HEK293 (cell line): ENCODE measurements around the gene GID8.
A peak's percentile ranks its signal among the peaks of the same experiment; 100 is the strongest.

ENCODE experiments used
- CTCF ChIA-PET: fragments of 350-600 bp; formaldehyde crosslinking; extraction: SDS; loops from one replicate; lab custom pipeline; 2021; ENCODE audit warnings: antibody characterized with exemption; lab: Yijun Ruan, JAX
- POLR2A ChIA-PET: fragments of 300-600 bp; formaldehyde crosslinking; extraction: SDS; loops from one replicate; lab custom pipeline; 2020; ENCODE audit warnings: antibody characterized with exemption, inconsistent platforms; lab: Yijun Ruan, JAX
- H3K27ac ChIP-seq: fragments of 200-500 bp; sonication (Bioruptor generic); 2 replicates; pipeline ENCODE4 v1.5.1; 2014; ENCODE audit warnings: low read depth, low read length, control low read depth, inconsistent platforms; ENCODE audit errors: extremely low read depth
- H3K36me3 ChIP-seq, 2 experiments: fragments of 200-500 bp in 1 of 2; sonication (Bioruptor generic) in 1 of 2; 1 replicate in 1 of 2; 2 replicates in 1 of 2; pipeline ENCODE4 v1.5.1; 2014 to 2017; ENCODE audit warnings: inconsistent platforms in 2 of 2, low read length in 2 of 2; ENCODE audit not compliant: control insufficient read depth in 2 of 2, insufficient read depth in 1 of 2
- H3K4me1 ChIP-seq: fragments of 200-500 bp; sonication (Bioruptor generic); 2 replicates; pipeline ENCODE4 v1.5.1; 2014; ENCODE audit warnings: mild to moderate bottlenecking, low read length, inconsistent platforms; ENCODE audit not compliant: control insufficient read depth, insufficient read depth
- H3K4me3 ChIP-seq: 2 replicates; pipeline ENCODE4 v1.5.1; 2011; ENCODE audit warnings: low read depth, mild to moderate bottlenecking, control low read depth, low read length, moderate library complexity
- H3K9me3 ChIP-seq: fragments of 200-500 bp; sonication (Bioruptor generic); 2 replicates; pipeline ENCODE4 v1.5.1; 2014; ENCODE audit warnings: low read depth, low read length, inconsistent platforms; ENCODE audit not compliant: control insufficient read depth, insufficient read depth
- GLI4 ChIP-seq: fragments of 450-650 bp; formaldehyde crosslinking; IDR thresholded peaks from 2 replicates; pipeline ENCODE4 v1.5.1; 2016; ENCODE audit warnings: missing biosample characterization, missing genetic modification characterization
- GLIS1 ChIP-seq: fragments of 450-650 bp; formaldehyde crosslinking; IDR thresholded peaks from 2 replicates; pipeline ENCODE4 v1.5.1; 2016; ENCODE audit warnings: missing biosample characterization, missing genetic modification characterization
- INSM2 ChIP-seq: fragments of 450-650 bp; formaldehyde crosslinking; IDR thresholded peaks from 2 replicates; pipeline ENCODE4 v1.5.1; 2016; ENCODE audit warnings: missing biosample characterization, missing genetic modification characterization
- SCRT2 ChIP-seq: fragments of 450-650 bp; formaldehyde crosslinking; IDR thresholded peaks from 2 replicates; pipeline ENCODE4 v1.5.1; 2016; ENCODE audit warnings: missing biosample characterization, missing genetic modification characterization
- TCF7L2 ChIP-seq: IDR thresholded peaks from 2 replicates; pipeline ENCODE4 v1.6.1; 2011; ENCODE audit warnings: low read depth, mild to moderate bottlenecking, inconsistent platforms, low read length, moderate library complexity, borderline replicate concordance
- ZFHX2 ChIP-seq: fragments of 450-650 bp; formaldehyde crosslinking; conservative IDR thresholded peaks from 2 replicates; pipeline ENCODE4 v1.5.1; 2016; ENCODE audit warnings: missing biosample characterization, missing genetic modification characterization
- ZFP3 ChIP-seq: fragments of 450-650 bp; formaldehyde crosslinking; IDR thresholded peaks from 2 replicates; pipeline ENCODE4 v1.5.1; 2016; ENCODE audit warnings: low read depth, missing biosample characterization, missing genetic modification characterization
- ZIC2 ChIP-seq: fragments of 450-650 bp; formaldehyde crosslinking; IDR thresholded peaks from 2 replicates; pipeline ENCODE4 v1.5.1; 2016; ENCODE audit warnings: missing biosample characterization, missing genetic modification characterization
- ZNF133 ChIP-seq: fragments of 450-650 bp; formaldehyde crosslinking; IDR thresholded peaks from 2 replicates; pipeline ENCODE4 v1.5.1; 2016; ENCODE audit warnings: missing biosample characterization, missing genetic modification characterization
- ZNF138 ChIP-seq: fragments of 450-650 bp; formaldehyde crosslinking; IDR thresholded peaks from 2 replicates; pipeline ENCODE4 v1.5.1; 2016; ENCODE audit warnings: missing biosample characterization, missing genetic modification characterization, borderline replicate concordance
- ZNF169 ChIP-seq: fragments of 450-650 bp; formaldehyde crosslinking; IDR thresholded peaks from 2 replicates; pipeline ENCODE4 v1.5.1; 2016; ENCODE audit warnings: missing biosample characterization, missing genetic modification characterization
- ZNF2 ChIP-seq: fragments of 450-650 bp; formaldehyde crosslinking; IDR thresholded peaks from 2 replicates; pipeline ENCODE4 v1.5.1; 2016; ENCODE audit warnings: missing biosample characterization, missing genetic modification characterization
- ZNF341 ChIP-seq: fragments of 450-650 bp; formaldehyde crosslinking; IDR thresholded peaks from 2 replicates; pipeline ENCODE4; 2016; ENCODE audit warnings: low read depth, missing biosample characterization, missing genetic modification characterization
- ZNF416 ChIP-seq: fragments of 450-650 bp; formaldehyde crosslinking; IDR thresholded peaks from 2 replicates; pipeline ENCODE4 v1.5.1; 2016; ENCODE audit warnings: missing biosample characterization, missing genetic modification characterization
- ZNF510 ChIP-seq: fragments of 450-650 bp; formaldehyde crosslinking; IDR thresholded peaks from 2 replicates; pipeline ENCODE4 v1.5.1; 2018; ENCODE audit warnings: mild to moderate bottlenecking, missing genetic modification characterization, missing biosample characterization; ENCODE audit not compliant: insufficient replicate concordance
- ZNF561 ChIP-seq: fragments of 450-650 bp; IDR thresholded peaks from 2 replicates; pipeline ENCODE4 v1.5.1; 2018; ENCODE audit warnings: missing biosample characterization, missing genetic modification characterization, borderline replicate concordance
- ZNF639 ChIP-seq: fragments of 450-650 bp; formaldehyde crosslinking; IDR thresholded peaks from 2 replicates; pipeline ENCODE4 v1.5.1; 2016; ENCODE audit warnings: missing biosample characterization, missing genetic modification characterization
- ZNF660 ChIP-seq: fragments of 450-650 bp; IDR thresholded peaks from 2 replicates; pipeline ENCODE4 v1.5.1; 2018; ENCODE audit warnings: missing biosample characterization, mild to moderate bottlenecking, missing genetic modification characterization
- TF ChIP-seq, protein P1 (sequence below): fragments of 450-650 bp; formaldehyde crosslinking; IDR thresholded peaks from 2 replicates; pipeline ENCODE4 v1.5.1; 2016; ENCODE audit warnings: missing biosample characterization, missing genetic modification characterization
- TF ChIP-seq, protein P2 (sequence below): fragments of 450-650 bp; formaldehyde crosslinking; IDR thresholded peaks from 2 replicates; pipeline ENCODE4 v1.5.1; 2016; ENCODE audit warnings: missing biosample characterization, missing genetic modification characterization

GID8 gene

GRCh38 chr20:62958388-62959100 lies 20.6 kb downstream of the GID8 start:
- no peaks in the 10 kb centered on the region for H3K9me3 ChIP-seq
- TF ChIP-seq INSM2 (tag by site-specific recombination) (no peak), ZNF341 (tag by site-specific recombination) (peak; percentile 32; the same call in 1 of the 2 replicates)
- no peak overlapping the region for H3K4me3 ChIP-seq
- ChIA-PET CTCF (interaction anchor here (2.2 kb wide), 1 partner anchor 14 kb away, joined by 5 read pairs; no protein-coding TSS in a partner anchor), POLR2A (no interaction called here)
- H3K27ac ChIP-seq = no peak overlapping the region
- H3K36me3 ChIP-seq = no peaks in the 10 kb centered on the region
- no peaks in the 10 kb centered on the region for H3K4me1 ChIP-seq

GRCh38 chr20:62959101-62959971 lies 21.4 kb downstream of the GID8 start:
- H3K9me3 ChIP-seq = no peaks in the 10 kb centered on the region
- POLR2A ChIA-PET = interaction anchor here (1.0 kb wide), 1 partner anchor 11 kb away, joined by 3 read pairs; no protein-coding TSS in a partner anchor
- no peak overlapping the region for H3K4me3 ChIP-seq
- CTCF ChIA-PET = interaction anchor here (0.6 to 2.2 kb wide), 3 partner anchors 13 to 59 kb away, joined by 3 to 5 read pairs (median 3); no protein-coding TSS in a partner anchor
- H3K36me3 ChIP-seq = no peaks in the 10 kb centered on the region
- no peak overlapping the region for H3K27ac ChIP-seq
- TF ChIP-seq ZIC2 (tag by site-specific recombination) (0 out of 2 replicates have a peak, but pooled peaks have one; percentile 9), ZNF660 (tag by site-specific recombination) (no peak)
- TF ChIP-seq, protein P1, sequence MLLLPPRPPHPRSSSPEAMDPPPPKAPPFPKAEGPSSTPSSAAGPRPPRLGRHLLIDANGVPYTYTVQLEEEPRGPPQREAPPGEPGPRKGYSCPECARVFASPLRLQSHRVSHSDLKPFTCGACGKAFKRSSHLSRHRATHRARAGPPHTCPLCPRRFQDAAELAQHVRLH (tag by site-specific recombination) = no peak
- H3K4me1 ChIP-seq = no peaks in the 10 kb centered on the region

- CTCF ChIA-PET = interaction anchor here (0.6 to 2.2 kb wide), 3 partner anchors 12 to 60 kb away, joined by 3 to 5 read pairs (median 3); no protein-coding TSS in a partner anchor
- POLR2A ChIA-PET = interaction anchor here (1.0 kb wide), 1 partner anchor 12 kb away, joined by 3 read pairs; no protein-coding TSS in a partner anchor
- Histone ChIP-seq H3K9me3 (no peaks in the 10 kb centered on the region), H3K4me3 (no peak overlapping the region), H3K36me3 (no peaks in the 10 kb centered on the region), H3K4me1 (no peaks in the 10 kb centered on the region), H3K27ac (no peak overlapping the region)
- TF ChIP-seq ZFP3 (tag by site-specific recombination) (no peak), ZNF561 (tag by site-specific recombination) (no peak), ZNF416 (tag by site-specific recombination) (no peak), GLI4 (tag by site-specific recombination) (no peak), ZNF169 (no peak), ZFHX2 (tag by site-specific recombination) (no peak), ZNF133 (tag by site-specific recombination) (no peak), ZNF2 (tag by site-specific recombination) (no peak), ZNF138 (tag by site-specific recombination) (no peak), TCF7L2 (no peak), ZNF639 (tag by site-specific recombination) (no peak), SCRT2 (tag by site-specific recombination) (peak; percentile 59; the same call in 1 of the 2 replicates), GLIS1 (tag by site-specific recombination) (no peak), ZNF510 (tag by site-specific recombination) (no peak)
- TF ChIP-seq, protein P2, sequence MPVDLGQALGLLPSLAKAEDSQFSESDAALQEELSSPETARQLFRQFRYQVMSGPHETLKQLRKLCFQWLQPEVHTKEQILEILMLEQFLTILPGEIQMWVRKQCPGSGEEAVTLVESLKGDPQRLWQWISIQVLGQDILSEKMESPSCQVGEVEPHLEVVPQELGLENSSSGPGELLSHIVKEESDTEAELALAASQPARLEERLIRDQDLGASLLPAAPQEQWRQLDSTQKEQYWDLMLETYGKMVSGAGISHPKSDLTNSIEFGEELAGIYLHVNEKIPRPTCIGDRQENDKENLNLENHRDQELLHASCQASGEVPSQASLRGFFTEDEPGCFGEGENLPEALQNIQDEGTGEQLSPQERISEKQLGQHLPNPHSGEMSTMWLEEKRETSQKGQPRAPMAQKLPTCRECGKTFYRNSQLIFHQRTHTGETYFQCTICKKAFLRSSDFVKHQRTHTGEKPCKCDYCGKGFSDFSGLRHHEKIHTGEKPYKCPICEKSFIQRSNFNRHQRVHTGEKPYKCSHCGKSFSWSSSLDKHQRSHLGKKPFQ (tag by site-specific recombination) = 0 out of 2 replicates have a peak, but pooled peaks have one; percentile 19
Observed at GRCh38 chr20:62959998-62960436, 22.1 kb downstream of the GID8 start.
